Liver (tissue), 3 donors: ENCODE measurements around the gene BRAT1.

Experiments
- CTCF ChIP-seq: fragments of 150-350 bp; IDR thresholded peaks from 2 replicates; pipeline ENCODE4 v1.5.1; 2017; ENCODE audit warnings: improper control_type of control experiment, low read depth, low read length; ENCODE audit not compliant: missing input control
- EGR1 ChIP-seq, 2 donors: IDR thresholded peaks; 2 replicates each; pipeline ENCODE4 v1.6.1; 2016 to 2018; ENCODE audit warnings: antibody characterized with exemption in 2 of 2, low read depth in 2 of 2
- FOXA2 ChIP-seq: IDR thresholded peaks from 2 replicates; pipeline ENCODE4 v1.6.1; 2016; ENCODE audit warnings: antibody characterized with exemption
- donor health status: healthy.
- donor health status: healthy.

GRCh38 chr7:2519119-2519930 is 36.0 kb downstream of the BRAT1 start, which contains the start of gene LFNG:
- no peak for TF ChIP-seq CTCF
- no peak for TF ChIP-seq EGR1 (IDR thresholded peaks at IDR 0.05; ENCODE audit: low read depth in 2 of 2)
- no peak for TF ChIP-seq FOXA2
